Measurements from ENCODE around the gene GUK1.

GUK1 gene

GRCh38 chr1:228149406-228150119, 9.5 kb downstream of the GUK1 start, which contains the start of gene GJC2:
GJC2 (plus strand) TSS chr1:228149930; CDS start chr1:228157759, 7,829 bp downstream.
- DNase-seq (ENCODE audit: low read depth in 2 of 2) = no peak

- no peak for DNase-seq (ENCODE audit: low read depth in 2 of 2)
These were observed 10.0 kb downstream of the GUK1 start for GRCh38 chr1:228150120-228150460.

GRCh38 chr1:228150461-228151179, 10.5 kb downstream of the GUK1 start:
- peak; percentile 52 to 57 for DNase-seq (ENCODE audit: low read depth in 2 of 2)

- no peak for DNase-seq (ENCODE audit: low read depth in 2 of 2)
These were observed 11.3 kb downstream of the GUK1 start for GRCh38 chr1:228151180-228151925.

GRCh38 chr1:228152097-228152917, 12.2 kb downstream of the GUK1 start:
- DNase-seq (ENCODE audit: low read depth in 2 of 2) = no peak

- DNase-seq (ENCODE audit: low read depth in 2 of 2) = no peak
These were observed 12.8 kb downstream of the GUK1 start for GRCh38 chr1:228152918-228153258.

GRCh38 chr1:228154021-228154669, 14.1 kb downstream of the GUK1 start:
- DNase-seq (ENCODE audit: low read depth in 2 of 2) = no peak

- DNase-seq (ENCODE audit: low read depth in 2 of 2) = no peak
These were observed 14.8 kb downstream of the GUK1 start for GRCh38 chr1:228154670-228155571.

GRCh38 chr1:228155596-228156514, 15.8 kb downstream of the GUK1 start:
- DNase-seq (ENCODE audit: low read depth in 2 of 2) = no peak

GRCh38 chr1:228156515-228156881, 16.4 kb downstream of the GUK1 start:
- DNase-seq (ENCODE audit: low read depth in 2 of 2) = no peak

GRCh38 chr1:228156941-228157728, 17.1 kb downstream of the GUK1 start:
- no peak for DNase-seq (ENCODE audit: low read depth in 2 of 2)

GRCh38 chr1:228157729-228158126, 17.6 kb downstream of the GUK1 start:
- DNase-seq (ENCODE audit: low read depth in 2 of 2) = no peak

- DNase-seq (ENCODE audit: low read depth in 2 of 2) = no peak
These were observed 18.3 kb downstream of the GUK1 start for GRCh38 chr1:228158151-228159007.

- no peak for DNase-seq (ENCODE audit: low read depth in 2 of 2)
These were observed 19.1 kb downstream of the GUK1 start for GRCh38 chr1:228159008-228159665.

GRCh38 chr1:228160201-228160761, 20.2 kb downstream of the GUK1 start:
- no peak for DNase-seq (ENCODE audit: low read depth in 2 of 2)

- no peak for DNase-seq (ENCODE audit: low read depth in 2 of 2)
These were observed 21.3 kb downstream of the GUK1 start for GRCh38 chr1:228161362-228161761.

- DNase-seq (ENCODE audit: low read depth in 2 of 2) = no peak
These were observed 21.8 kb downstream of the GUK1 start for GRCh38 chr1:228161866-228162265.

All from fibroblast of skin of left quadriceps (primary cell).